Bronchial epithelial cell (primary cell): ENCODE results near the gene CEP295NL. TPM values are rescaled to one million over a fixed set of nuclear protein-coding genes. Genes with fewer than 3 reads are reported as not detected.

Experiments used
- DNase-seq: peaks from one replicate; pipeline ENCODE4 v3.0.0-alpha.2; 2010; ENCODE audit warnings: low read depth
- FAIRE-seq: peaks from 2 replicates; lab custom pipeline; 2011; peaks lifted over from hg19 to GRCh38; lab: Jason Lieb, UNC
- H3K27me3 ChIP-seq: 2 replicates; pipeline ENCODE4 v1.5.1; 2011; ENCODE audit warnings: low read length; ENCODE audit not compliant: control insufficient read depth, insufficient read depth
- H3K36me3 ChIP-seq: 2 replicates; pipeline ENCODE4 v1.5.1; 2011; ENCODE audit warnings: low read length; ENCODE audit not compliant: control insufficient read depth, insufficient read depth
- H3K4me3 ChIP-seq: 2 replicates; pipeline ENCODE4 v1.5.1; 2011; ENCODE audit warnings: mild to moderate bottlenecking, low read depth, low read length, control low read depth
- total RNA-seq: library from RNA; depleted of rRNA; stranded (reverse); fragments of >200 nt; gene quantifications from 2 replicates; pipeline ENCODE4 v1.2.1, GENCODE V29; 2014
- TF ChIP-seq, protein P1 (sequence below): IDR thresholded peaks from 2 replicates; pipeline ENCODE4 v1.5.1; 2011; ENCODE audit warnings: mild to moderate bottlenecking, moderate library complexity, low read length, control low read depth, inconsistent platforms; ENCODE audit not compliant: insufficient read depth, severe bottlenecking

The CEP295NL gene
- total RNA-seq, 1 donor from 2014 or later = 0.26 TPM

GRCh38 chr17:78898075-78898836 is 4.7 kb downstream of the CEP295NL start:
- FAIRE-seq (no peak), DNase-seq (no peak)
- peaks cover 3% of the 10 kb centered on the region for H3K27me3 ChIP-seq
- H3K4me3 ChIP-seq = no peak overlapping the region
- no peaks in the 10 kb centered on the region for H3K36me3 ChIP-seq
- TF ChIP-seq, protein P1, sequence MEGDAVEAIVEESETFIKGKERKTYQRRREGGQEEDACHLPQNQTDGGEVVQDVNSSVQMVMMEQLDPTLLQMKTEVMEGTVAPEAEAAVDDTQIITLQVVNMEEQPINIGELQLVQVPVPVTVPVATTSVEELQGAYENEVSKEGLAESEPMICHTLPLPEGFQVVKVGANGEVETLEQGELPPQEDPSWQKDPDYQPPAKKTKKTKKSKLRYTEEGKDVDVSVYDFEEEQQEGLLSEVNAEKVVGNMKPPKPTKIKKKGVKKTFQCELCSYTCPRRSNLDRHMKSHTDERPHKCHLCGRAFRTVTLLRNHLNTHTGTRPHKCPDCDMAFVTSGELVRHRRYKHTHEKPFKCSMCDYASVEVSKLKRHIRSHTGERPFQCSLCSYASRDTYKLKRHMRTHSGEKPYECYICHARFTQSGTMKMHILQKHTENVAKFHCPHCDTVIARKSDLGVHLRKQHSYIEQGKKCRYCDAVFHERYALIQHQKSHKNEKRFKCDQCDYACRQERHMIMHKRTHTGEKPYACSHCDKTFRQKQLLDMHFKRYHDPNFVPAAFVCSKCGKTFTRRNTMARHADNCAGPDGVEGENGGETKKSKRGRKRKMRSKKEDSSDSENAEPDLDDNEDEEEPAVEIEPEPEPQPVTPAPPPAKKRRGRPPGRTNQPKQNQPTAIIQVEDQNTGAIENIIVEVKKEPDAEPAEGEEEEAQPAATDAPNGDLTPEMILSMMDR = no peak

DNA sequence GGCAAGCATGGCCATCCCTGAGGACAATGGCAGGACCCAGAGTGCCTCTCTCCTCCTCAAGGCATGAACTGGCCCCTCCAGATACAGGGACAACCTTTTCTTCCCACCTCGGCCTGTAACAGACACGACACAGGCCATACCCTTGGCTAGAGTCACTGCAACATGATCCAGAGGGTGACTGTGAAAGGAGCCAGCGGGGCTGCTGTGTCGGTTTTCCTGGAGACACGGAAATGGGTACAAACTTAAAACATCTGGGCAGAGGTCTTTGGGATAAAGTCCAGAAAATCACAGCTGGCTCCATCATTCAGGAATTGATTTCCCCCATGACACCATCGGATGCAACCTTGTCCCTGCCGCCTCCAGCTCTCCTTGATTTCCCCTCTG is 5.3 kb downstream of the CEP295NL start:
- TF ChIP-seq, protein P1 = no peak
- Histone ChIP-seq H3K4me3 (no peak overlapping the region), H3K36me3 (no peaks in the 10 kb centered on the region), H3K27me3 (peaks cover 3% of the 10 kb centered on the region)
- DNase-seq (no peak), FAIRE-seq (peak; percentile 7)

DNA sequence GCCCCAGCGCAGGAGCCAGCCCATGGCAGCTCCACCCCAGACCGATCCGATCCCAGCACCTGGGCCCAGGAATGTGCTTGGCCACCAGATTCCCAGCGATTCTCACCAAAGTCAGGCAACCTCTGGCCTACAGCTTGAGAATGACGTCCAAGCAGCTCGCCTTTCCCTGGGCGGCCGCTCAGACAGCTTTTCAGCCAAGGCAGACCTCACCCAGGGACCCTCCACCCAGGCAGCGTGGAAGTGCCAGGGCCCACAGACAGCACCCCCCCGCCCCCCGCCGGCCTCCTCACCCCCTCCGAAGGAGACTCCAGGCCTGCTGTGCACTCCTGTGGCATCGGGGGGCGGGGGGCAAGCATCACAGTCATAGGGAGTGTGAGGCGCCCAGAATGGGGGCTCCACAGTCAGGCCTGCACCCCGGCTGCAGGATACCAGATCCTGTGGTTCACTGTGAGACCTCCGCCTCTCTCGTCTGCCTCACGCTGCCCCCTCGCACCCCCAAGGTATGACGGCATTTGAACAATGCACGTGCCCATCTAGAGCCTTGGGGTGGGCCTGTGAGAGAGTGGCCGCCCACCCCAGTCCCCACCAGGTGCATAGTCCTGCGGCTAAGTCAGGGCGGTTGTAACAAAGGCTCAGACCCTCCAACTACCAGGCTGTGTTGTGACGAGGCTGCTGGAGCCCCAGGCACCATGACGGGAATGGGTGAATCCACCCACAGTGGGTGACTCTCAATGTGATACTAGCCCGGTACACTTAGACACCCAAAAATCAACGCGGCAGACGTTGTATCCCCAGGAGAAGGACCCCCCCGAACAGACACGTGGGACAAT is 6.0 kb downstream of the CEP295NL start:
- peaks cover 3% of the 10 kb centered on the region for H3K27me3 ChIP-seq
- H3K4me3 ChIP-seq = no peak overlapping the region
- DNase-seq (no peak), FAIRE-seq (no peak)
- TF ChIP-seq, protein P1 = no peak
- H3K36me3 ChIP-seq = no peaks in the 10 kb centered on the region

- TF ChIP-seq, protein P1 = no peak
- FAIRE-seq = no peak
Measured at GRCh38 chr17:78896091-78896833, 6.7 kb downstream of the CEP295NL start.

DNA sequence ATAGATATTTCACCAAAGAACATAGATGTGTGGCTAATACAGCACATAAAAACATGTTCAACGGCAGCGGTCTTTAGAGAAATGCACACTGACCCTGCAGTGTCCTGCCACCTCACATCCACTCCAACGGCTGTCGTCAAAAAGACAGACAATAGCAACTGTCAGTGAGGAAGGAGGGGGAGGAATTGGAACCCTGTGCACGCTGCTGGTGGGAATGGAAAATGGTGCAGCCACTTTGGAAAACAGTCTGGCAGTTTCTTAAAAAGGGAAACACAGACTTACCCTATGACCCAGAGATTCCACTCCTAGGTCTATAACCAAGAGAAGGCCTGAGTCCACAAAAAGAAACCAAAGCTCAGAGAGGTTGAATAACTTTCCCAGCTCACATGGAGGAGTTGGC is 7.7 kb downstream of the CEP295NL start:
- no peak for DNase-seq
- H3K27me3 ChIP-seq = peaks cover 1% of the 10 kb centered on the region
- TF ChIP-seq, protein P1 = no peak
- H3K4me3 ChIP-seq = no peak overlapping the region
- no peak for FAIRE-seq
- H3K36me3 ChIP-seq = no peaks in the 10 kb centered on the region

More at GRCh38 chr17:78896091-78896833, 6.7 kb downstream of the CEP295NL start:
- Histone ChIP-seq H3K36me3 (no peaks in the 10 kb centered on the region), H3K4me3 (no peak overlapping the region), H3K27me3 (peaks cover 1% of the 10 kb centered on the region)
- DNase-seq = no peak
